Measurements from ENCODE around the gene SPACDR. TPM values are rescaled to one million over a fixed set of nuclear protein-coding genes. Genes with fewer than 3 reads are reported as not detected.
"Not testable (repeated sequence)": the region's sequence is repeated elsewhere in the genome, so short reads cannot be mapped to it uniquely, and the experiment has no call there.

Gene SPACDR
- total RNA-seq, 1 donor: 0.36 TPM

GRCh38 chr7:100506356-100506923 is 42.4 kb upstream of the SPACDR start:
- Histone ChIP-seq H4K20me1 (ENCODE audit: insufficient read depth, low read length) (no peaks in the 10 kb centered on the region), H3K9me3 (ENCODE audit: low read depth, low read length) (no peaks in the 10 kb centered on the region), H3K4me2 (ENCODE audit: insufficient read depth, low read length) (no peak overlapping the region), H2AFZ (ENCODE audit: low read length) (no peak overlapping the region), H3K4me3 (ENCODE audit: insufficient read depth, low read length) (no peak overlapping the region), H3K79me2 (ENCODE audit: insufficient read depth, low read length) (no peaks in the 10 kb centered on the region), H3K36me3 (ENCODE audit: insufficient read depth, low read length) (no peaks in the 10 kb centered on the region), H3K4me1 (ENCODE audit: insufficient read depth, low read length) (no peaks in the 10 kb centered on the region), H3K27ac (ENCODE audit: low read depth, low read length) (no peak overlapping the region), H3K27me3 (ENCODE audit: insufficient read depth, low read length) (no peaks in the 10 kb centered on the region)
- no peak for DNase-seq (ENCODE audit: insufficient read length, low spot score, missing footprints)
- no peak for TF ChIP-seq CTCF (IDR thresholded peaks at IDR 0.05; ENCODE audit: extremely low read depth, low read depth, low read length)

- Histone ChIP-seq H3K27me3 (ENCODE audit: insufficient read depth, low read length) (no peaks in the 10 kb centered on the region), H3K36me3 (ENCODE audit: insufficient read depth, low read length) (no peaks in the 10 kb centered on the region), H3K4me1 (ENCODE audit: insufficient read depth, low read length) (no peaks in the 10 kb centered on the region), H4K20me1 (ENCODE audit: insufficient read depth, low read length) (no peaks in the 10 kb centered on the region), H3K79me2 (ENCODE audit: insufficient read depth, low read length) (no peaks in the 10 kb centered on the region), H3K4me2 (ENCODE audit: insufficient read depth, low read length) (no peak overlapping the region), H3K27ac (ENCODE audit: low read depth, low read length) (no peak overlapping the region), H3K4me3 (ENCODE audit: insufficient read depth, low read length) (no peak overlapping the region), H3K9me3 (ENCODE audit: low read depth, low read length) (no peaks in the 10 kb centered on the region), H2AFZ (ENCODE audit: low read length) (no peak overlapping the region)
- no peak for TF ChIP-seq CTCF (IDR thresholded peaks at IDR 0.05; ENCODE audit: extremely low read depth, low read depth, low read length)
- no peak for DNase-seq (ENCODE audit: insufficient read length, low spot score, missing footprints)
Measured at GRCh38 chr7:100504887-100505611, 41.0 kb upstream of the SPACDR start.

GRCh38 chr7:100504031-100504430 is 40.0 kb upstream of the SPACDR start:
- DNase-seq (ENCODE audit: insufficient read length, low spot score, missing footprints): not testable (repeated sequence)

GRCh38 chr7:100500743-100501142 is 36.7 kb upstream of the SPACDR start:
- DNase-seq (ENCODE audit: insufficient read length, low spot score, missing footprints); H2AFZ ChIP-seq (ENCODE audit: low read length); H3K4me1 ChIP-seq (ENCODE audit: insufficient read depth, low read length); H3K36me3 ChIP-seq (ENCODE audit: insufficient read depth, low read length); H3K4me3 ChIP-seq (ENCODE audit: insufficient read depth, low read length); H3K4me2 ChIP-seq (ENCODE audit: insufficient read depth, low read length); H4K20me1 ChIP-seq (ENCODE audit: insufficient read depth, low read length); H3K9me3 ChIP-seq (ENCODE audit: low read depth, low read length); H3K79me2 ChIP-seq (ENCODE audit: insufficient read depth, low read length); H3K27me3 ChIP-seq (ENCODE audit: insufficient read depth, low read length); H3K27ac ChIP-seq (ENCODE audit: low read depth, low read length): not testable (repeated sequence)

More at GRCh38 chr7:100504031-100504430, 40.0 kb upstream of the SPACDR start:
- not testable (repeated sequence) for H3K36me3 ChIP-seq (ENCODE audit: insufficient read depth, low read length); H3K27me3 ChIP-seq (ENCODE audit: insufficient read depth, low read length); H3K9me3 ChIP-seq (ENCODE audit: low read depth, low read length); H3K79me2 ChIP-seq (ENCODE audit: insufficient read depth, low read length); H3K4me2 ChIP-seq (ENCODE audit: insufficient read depth, low read length); H2AFZ ChIP-seq (ENCODE audit: low read length); H3K4me3 ChIP-seq (ENCODE audit: insufficient read depth, low read length); H4K20me1 ChIP-seq (ENCODE audit: insufficient read depth, low read length); H3K4me1 ChIP-seq (ENCODE audit: insufficient read depth, low read length); H3K27ac ChIP-seq (ENCODE audit: low read depth, low read length)

GRCh38 chr7:100496509-100496908 is 32.4 kb upstream of the SPACDR start:
- H3K4me1 ChIP-seq (ENCODE audit: insufficient read depth, low read length): no peaks in the 10 kb centered on the region
- H3K9me3 ChIP-seq (ENCODE audit: low read depth, low read length): no peaks in the 10 kb centered on the region
- no peak overlapping the region for H3K4me2 ChIP-seq (ENCODE audit: insufficient read depth, low read length)
- H3K36me3 ChIP-seq (ENCODE audit: insufficient read depth, low read length): no peaks in the 10 kb centered on the region
- no peak for TF ChIP-seq CTCF (IDR thresholded peaks at IDR 0.05; ENCODE audit: extremely low read depth, low read depth, low read length)
- peaks cover 3% of the 10 kb centered on the region for H3K27me3 ChIP-seq (ENCODE audit: insufficient read depth, low read length)
- no peaks in the 10 kb centered on the region for H3K79me2 ChIP-seq (ENCODE audit: insufficient read depth, low read length)
- H4K20me1 ChIP-seq (ENCODE audit: insufficient read depth, low read length): no peaks in the 10 kb centered on the region
- no peak for DNase-seq (ENCODE audit: insufficient read length, low spot score, missing footprints)
- H2AFZ ChIP-seq (ENCODE audit: low read length): no peak overlapping the region
- H3K4me3 ChIP-seq (ENCODE audit: insufficient read depth, low read length): no peak overlapping the region
- H3K27ac ChIP-seq (ENCODE audit: low read depth, low read length): no peak overlapping the region
